MG63 (cell line): Measurements from ENCODE around the gene KAT2A. TPM values are rescaled to one million over a fixed set of nuclear protein-coding genes. Genes with fewer than 3 reads are reported as not detected.
A peak's percentile ranks its signal among the peaks of the same experiment; 100 is the strongest.

Experiments used
- DNase-seq: peaks from one replicate; pipeline ENCODE4 v3.0.0-alpha.2; 2020
- H3K27me3 ChIP-seq: fragments of 250-450 bp; sonication (Bioruptor Pico); 2 replicates; pipeline ENCODE4 v1.5.1; 2020; ENCODE audit warnings: mild to moderate bottlenecking, moderate library complexity
- H3K36me3 ChIP-seq: fragments of 250-450 bp; sonication (Bioruptor Pico); 2 replicates; pipeline ENCODE4 v1.5.1; 2020; ENCODE audit warnings: mild to moderate bottlenecking, moderate library complexity
- H3K4me3 ChIP-seq: fragments of 250-450 bp; sonication (Bioruptor Pico); 2 replicates; pipeline ENCODE4 v1.5.1; 2020; ENCODE audit warnings: mild to moderate bottlenecking, moderate library complexity
- H3K9me3 ChIP-seq: fragments of 250-450 bp; sonication (Bioruptor Pico); 2 replicates; pipeline ENCODE4 v1.5.1; 2020; ENCODE audit warnings: mild to moderate bottlenecking, moderate library complexity
- total RNA-seq: library from RNA; depleted of rRNA; stranded (reverse); fragments of >200 nt; shearing (Covaris generic); gene quantifications from 2 replicates; pipeline ENCODE4 v1.2.3, GENCODE V29; 2014; ENCODE audit warnings: low replicate concordance

Gene KAT2A
- total RNA-seq, 1 experiment from 2014 or later = 47.4 TPM

GRCh38 chr17:42107597-42108576 lies 13.3 kb downstream of the KAT2A start:
- Histone ChIP-seq H3K27me3 (no peaks in the 10 kb centered on the region), H3K4me3 (no peak overlapping the region), H3K36me3 (no peaks in the 10 kb centered on the region; the same call in 1 of the 2 replicates), H3K9me3 (no peaks in the 10 kb centered on the region)
- DNase-seq = peak; percentile 26

- H3K27me3 ChIP-seq = no peaks in the 10 kb centered on the region
- H3K36me3 ChIP-seq = no peaks in the 10 kb centered on the region
- DNase-seq = no peak
- no peaks in the 10 kb centered on the region for H3K9me3 ChIP-seq
- no peak overlapping the region for H3K4me3 ChIP-seq
These were observed 14.0 kb downstream of the KAT2A start for GRCh38 chr17:42107124-42107523.

GRCh38 chr17:42106009-42106408 lies 15.2 kb downstream of the KAT2A start:
- no peak overlapping the region for H3K4me3 ChIP-seq
- no peak for DNase-seq
- no peaks in the 10 kb centered on the region for H3K36me3 ChIP-seq
- H3K9me3 ChIP-seq = no peaks in the 10 kb centered on the region
- no peaks in the 10 kb centered on the region for H3K27me3 ChIP-seq

GRCh38 chr17:42104264-42104663 lies 16.9 kb downstream of the KAT2A start:
- Histone ChIP-seq H3K9me3 (no peaks in the 10 kb centered on the region), H3K27me3 (no peaks in the 10 kb centered on the region), H3K4me3 (no peak overlapping the region), H3K36me3 (no peaks in the 10 kb centered on the region)
- DNase-seq = no peak

GRCh38 chr17:42103221-42103954 lies 17.8 kb downstream of the KAT2A start:
- Histone ChIP-seq H3K27me3 (no peaks in the 10 kb centered on the region), H3K9me3 (no peaks in the 10 kb centered on the region), H3K36me3 (no peaks in the 10 kb centered on the region), H3K4me3 (no peak overlapping the region)
- no peak for DNase-seq

GRCh38 chr17:42101513-42102292 lies 19.5 kb downstream of the KAT2A start:
- no peak overlapping the region for H3K4me3 ChIP-seq
- no peaks in the 10 kb centered on the region for H3K27me3 ChIP-seq
- no peaks in the 10 kb centered on the region for H3K9me3 ChIP-seq
- peak; percentile 77 for DNase-seq
- H3K36me3 ChIP-seq = no peaks in the 10 kb centered on the region

- Histone ChIP-seq H3K9me3 (no peaks in the 10 kb centered on the region), H3K4me3 (no peak overlapping the region), H3K27me3 (no peaks in the 10 kb centered on the region), H3K36me3 (no peaks in the 10 kb centered on the region)
- no peak for DNase-seq
These were observed 22.3 kb downstream of the KAT2A start for GRCh38 chr17:42098730-42099399.

- H3K27me3 ChIP-seq = no peaks in the 10 kb centered on the region
- DNase-seq = no peak
- no peaks in the 10 kb centered on the region for H3K9me3 ChIP-seq
- no peak within 1 kb of the TSS for H3K4me3 ChIP-seq
- no peaks in the 10 kb centered on the region for H3K36me3 ChIP-seq
These were observed 23.2 kb downstream of the KAT2A start, which contains the start of gene ZNF385C for GRCh38 chr17:42097691-42098631. Gene ZNF385C, minus strand, starts transcription at chr17:42098473. Its CDS starts 35,417 bp downstream, at chr17:42063056.

GRCh38 chr17:42096360-42097111 lies 24.6 kb downstream of the KAT2A start:
- H3K27me3 ChIP-seq = no peaks in the 10 kb centered on the region
- no peak for DNase-seq
- no peaks in the 10 kb centered on the region for H3K9me3 ChIP-seq
- H3K36me3 ChIP-seq = no peaks in the 10 kb centered on the region
- no peak overlapping the region for H3K4me3 ChIP-seq

GRCh38 chr17:42094375-42095069 lies 26.6 kb downstream of the KAT2A start:
- Histone ChIP-seq H3K4me3 (no peak overlapping the region), H3K27me3 (no peaks in the 10 kb centered on the region), H3K9me3 (no peaks in the 10 kb centered on the region), H3K36me3 (no peaks in the 10 kb centered on the region)
- no peak for DNase-seq

GRCh38 chr17:42092939-42093338 lies 28.2 kb downstream of the KAT2A start:
- H3K27me3 ChIP-seq = no peaks in the 10 kb centered on the region; the same call in 1 of the 2 replicates
- H3K9me3 ChIP-seq = no peaks in the 10 kb centered on the region
- no peaks in the 10 kb centered on the region for H3K36me3 ChIP-seq
- no peak overlapping the region for H3K4me3 ChIP-seq
- no peak for DNase-seq

GRCh38 chr17:42090964-42091790 lies 30.0 kb downstream of the KAT2A start:
- Histone ChIP-seq H3K27me3 (no peaks in the 10 kb centered on the region; the same call in 1 of the 2 replicates), H3K36me3 (no peaks in the 10 kb centered on the region), H3K9me3 (no peaks in the 10 kb centered on the region), H3K4me3 (no peak overlapping the region)
- no peak for DNase-seq

GRCh38 chr17:42088736-42089135 lies 32.4 kb downstream of the KAT2A start:
- no peak for DNase-seq
- no peaks in the 10 kb centered on the region for H3K36me3 ChIP-seq
- H3K9me3 ChIP-seq = no peaks in the 10 kb centered on the region
- H3K4me3 ChIP-seq = no peak overlapping the region
- H3K27me3 ChIP-seq = no peaks in the 10 kb centered on the region; the same call in 1 of the 2 replicates
